ENCODE results near the gene UVRAG.

GRCh38 chr11:76169473-76169896 is 354.5 kb downstream of the UVRAG start:
- no peak for TF ChIP-seq CTCF (tag by site-specific recombination; IDR thresholded peaks at IDR 0.05)
- no peak for TF ChIP-seq ZNF324 (tag by site-specific recombination; IDR thresholded peaks at IDR 0.05)
- TF ChIP-seq REST (tag by site-specific recombination; IDR thresholded peaks at IDR 0.05) = no peak
- TF ChIP-seq ZBTB26 (tag by site-specific recombination; optimal IDR thresholded peaks at IDR 0.05) = no peak
- TF ChIP-seq ZBTB21 (tag by site-specific recombination; IDR thresholded peaks at IDR 0.05) = no peak
- no peak for TF ChIP-seq ZNF777 (tag by site-specific recombination; IDR thresholded peaks at IDR 0.05; ENCODE audit: borderline replicate concordance)
- no peak for TF ChIP-seq MYNN (tag by site-specific recombination; IDR thresholded peaks at IDR 0.05; ENCODE audit: borderline replicate concordance)
- no peak for TF ChIP-seq ZNF423 (tag by site-specific recombination; IDR thresholded peaks at IDR 0.05)
- no peak for TF ChIP-seq TRIM28 (IDR thresholded peaks at IDR 0.05; ENCODE audit: borderline replicate concordance, low read length)
- no peak for TF ChIP-seq ZBTB1 (tag by site-specific recombination; IDR thresholded peaks at IDR 0.05)
- TF ChIP-seq ZNF292 (tag by site-specific recombination; IDR thresholded peaks at IDR 0.05; ENCODE audit: borderline replicate concordance, low read depth) = no peak

Data from HEK293 (cell line).